Inferior parietal cortex (tissue), 1 donor: Measurements from ENCODE around the gene MCC.

Experiments used
- DNase-seq: peaks from one replicate; pipeline ENCODE4 v3.0.0-alpha.2; 2016; ENCODE audit errors: extremely low spot score

The MCC gene

GRCh38 chr5:113036826-113037225 lies 451.4 kb downstream of the MCC start:
- no peak for DNase-seq

- no peak for DNase-seq
Observed at GRCh38 chr5:113036321-113036720, 451.9 kb downstream of the MCC start.

- DNase-seq, result no peak
Observed at GRCh38 chr5:113035096-113035495, 453.2 kb downstream of the MCC start.

GRCh38 chr5:113034182-113034773 lies 454.0 kb downstream of the MCC start:
- DNase-seq, result no peak

GRCh38 chr5:113031557-113031956 lies 456.7 kb downstream of the MCC start:
- no peak for DNase-seq

- DNase-seq, result no peak
Observed at GRCh38 chr5:113031104-113031503, 457.1 kb downstream of the MCC start.

- DNase-seq, result no peak
Observed at GRCh38 chr5:113029614-113030013, 458.6 kb downstream of the MCC start.

GRCh38 chr5:113027431-113027830 lies 460.8 kb downstream of the MCC start:
- DNase-seq, result no peak

- no peak for DNase-seq
Observed at GRCh38 chr5:113027015-113027414, 461.2 kb downstream of the MCC start.

GRCh38 chr5:113026211-113026610 lies 462.0 kb downstream of the MCC start:
- no peak for DNase-seq

- DNase-seq, result no peak
Observed at GRCh38 chr5:113025596-113025995, 462.7 kb downstream of the MCC start.

- DNase-seq, result no peak
Observed at GRCh38 chr5:113024076-113024697, 464.1 kb downstream of the MCC start.

GRCh38 chr5:113022661-113023060 lies 465.6 kb downstream of the MCC start:
- no peak for DNase-seq

- no peak for DNase-seq
Observed at GRCh38 chr5:113020461-113021273, 467.6 kb downstream of the MCC start.

- DNase-seq, result no peak
Observed at GRCh38 chr5:113017881-113018635, 470.2 kb downstream of the MCC start.

- no peak for DNase-seq
Observed at GRCh38 chr5:113005454-113005853, 482.8 kb downstream of the MCC start.

- DNase-seq, result no peak
Observed at GRCh38 chr5:113003763-113004162, 484.5 kb downstream of the MCC start.

- DNase-seq, result no peak
Observed at GRCh38 chr5:113002423-113002822, 485.8 kb downstream of the MCC start.

- DNase-seq, result no peak
Observed at GRCh38 chr5:113000466-113000865, 487.8 kb downstream of the MCC start.

GRCh38 chr5:112998296-112998695 lies 490.0 kb downstream of the MCC start:
- no peak for DNase-seq

- no peak for DNase-seq
Observed at GRCh38 chr5:112996830-112997374, 491.4 kb downstream of the MCC start.
